SK-N-SH treated with all-trans-retinoic acid at 6 μM for 48 hours (cell line): Measurements from ENCODE around the gene RGS6.

ENCODE experiments used
- ARNTL ChIP-seq: fragments of 450-650 bp; formaldehyde crosslinking; IDR thresholded peaks from 2 replicates; pipeline ENCODE4 v1.5.0; 2020; ENCODE audit warnings: low read depth, mild to moderate bottlenecking, moderate library complexity, borderline replicate concordance
- GLIS3 ChIP-seq: fragments of 250-450 bp; sonication (Bioruptor Pico); IDR thresholded peaks from 2 replicates; pipeline ENCODE4 v1.5.0; 2020; ENCODE audit warnings: mild to moderate bottlenecking, moderate library complexity
- OSR1 ChIP-seq: fragments of 250-450 bp; sonication (Bioruptor Pico); IDR thresholded peaks from 2 replicates; pipeline ENCODE4 v1.8.0; 2022; ENCODE audit warnings: moderate library complexity, mild to moderate bottlenecking, inconsistent platforms
- PATZ1 ChIP-seq: fragments of 250-450 bp; sonication (Bioruptor Pico); IDR thresholded peaks from 2 replicates; pipeline ENCODE4 v1.8.0; 2020; ENCODE audit warnings: mild to moderate bottlenecking, moderate library complexity, borderline replicate concordance
- POU6F1 ChIP-seq: fragments of 250-450 bp; sonication (Bioruptor Pico); IDR thresholded peaks from 2 replicates; pipeline ENCODE4 v1.8.0; 2021; ENCODE audit warnings: low read depth, mild to moderate bottlenecking, moderate library complexity, borderline replicate concordance
- SNAI2 ChIP-seq: fragments of 250-450 bp; sonication (Bioruptor Pico); IDR thresholded peaks from 2 replicates; pipeline ENCODE4 v1.5.0; 2020; ENCODE audit warnings: mild to moderate bottlenecking, moderate library complexity
- TOX ChIP-seq: fragments of 250-450 bp; sonication (Bioruptor Pico); IDR thresholded peaks from 2 replicates; pipeline ENCODE4 v1.8.0; 2021; ENCODE audit warnings: mild to moderate bottlenecking, moderate library complexity, borderline replicate concordance
- ZFP30 ChIP-seq: fragments of 450-650 bp; formaldehyde crosslinking; IDR thresholded peaks from 2 replicates; pipeline ENCODE4 v1.5.0; 2022; ENCODE audit warnings: mild to moderate bottlenecking, moderate library complexity
- ZNF8 ChIP-seq: fragments of 450-650 bp; formaldehyde crosslinking; IDR thresholded peaks from 2 replicates; pipeline ENCODE4 v1.5.0; 2020; ENCODE audit warnings: mild to moderate bottlenecking, moderate library complexity

- no peak for TF ChIP-seq TOX (CRISPR knock-in tag)
- no peak for TF ChIP-seq SNAI2 (CRISPR knock-in tag)
- TF ChIP-seq PATZ1 (CRISPR knock-in tag) = no peak
- no peak for TF ChIP-seq ZNF8 (CRISPR knock-in tag)
- TF ChIP-seq GLIS3 (CRISPR knock-in tag) = no peak
- TF ChIP-seq ZFP30 (CRISPR knock-in tag) = no peak
- no peak for TF ChIP-seq ARNTL (CRISPR knock-in tag)
- no peak for TF ChIP-seq POU6F1 (CRISPR knock-in tag)
- no peak for TF ChIP-seq OSR1 (CRISPR knock-in tag)
These were observed 667.6 kb downstream of the RGS6 start for GRCh38 chr14:72599579-72600470.
